GM21526 (cell line): Measurements from ENCODE around the gene ALDH18A1.

ENCODE experiments used
- ATAC-seq: cut with Tn5 transposase; IDR thresholded peaks from one replicate; pipeline ENCODE4 v1.9.1; 2021; ENCODE audit warnings: moderate library complexity; ENCODE audit not compliant: unreplicated experiment, low FRiP score

The ALDH18A1 gene

GRCh38 chr10:95588025-95588424 is 68.5 kb downstream of the ALDH18A1 start:
- no peak for ATAC-seq

- no peak for ATAC-seq
These were observed 76.5 kb downstream of the ALDH18A1 start for GRCh38 chr10:95579835-95580535.

DNA sequence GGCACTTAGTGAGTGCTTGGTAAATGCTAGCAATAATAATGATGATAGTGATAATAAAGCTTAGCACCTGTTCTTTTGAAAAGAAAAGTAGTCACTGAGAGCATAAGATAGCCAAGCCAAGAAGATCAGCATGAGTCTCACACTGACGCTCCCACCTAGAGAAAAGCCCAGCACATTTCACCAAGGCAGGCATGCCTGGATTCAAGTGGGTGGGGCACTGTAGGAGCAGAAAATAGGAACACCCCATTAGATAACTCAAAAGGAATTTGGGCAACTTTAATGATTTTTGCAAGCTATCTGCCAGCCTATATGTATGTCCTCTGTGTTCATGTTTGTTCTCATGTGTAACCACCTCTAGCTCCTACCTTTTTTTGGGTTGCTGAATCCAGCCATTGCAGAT is 77.2 kb downstream of the ALDH18A1 start:
- ATAC-seq = no peak

DNA sequence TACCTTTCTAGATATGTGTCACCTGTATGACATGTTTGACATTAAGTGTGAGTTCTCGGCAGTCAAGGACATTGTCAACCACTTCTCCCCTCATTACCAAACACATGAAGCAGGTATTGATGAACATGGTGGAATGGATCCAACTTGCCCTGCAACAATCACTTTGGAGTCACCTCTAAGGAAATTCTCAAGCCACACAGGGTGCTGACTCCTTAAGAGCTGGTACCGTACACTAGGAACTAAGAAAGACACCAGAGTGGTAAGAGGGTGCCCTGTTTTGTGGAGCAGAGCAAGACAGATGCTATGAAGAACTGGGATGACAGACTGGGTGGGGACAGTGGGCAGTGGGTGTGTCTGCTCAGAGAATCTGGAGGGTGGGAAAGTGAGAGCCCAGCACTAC is 77.9 kb downstream of the ALDH18A1 start:
- no peak for ATAC-seq

DNA sequence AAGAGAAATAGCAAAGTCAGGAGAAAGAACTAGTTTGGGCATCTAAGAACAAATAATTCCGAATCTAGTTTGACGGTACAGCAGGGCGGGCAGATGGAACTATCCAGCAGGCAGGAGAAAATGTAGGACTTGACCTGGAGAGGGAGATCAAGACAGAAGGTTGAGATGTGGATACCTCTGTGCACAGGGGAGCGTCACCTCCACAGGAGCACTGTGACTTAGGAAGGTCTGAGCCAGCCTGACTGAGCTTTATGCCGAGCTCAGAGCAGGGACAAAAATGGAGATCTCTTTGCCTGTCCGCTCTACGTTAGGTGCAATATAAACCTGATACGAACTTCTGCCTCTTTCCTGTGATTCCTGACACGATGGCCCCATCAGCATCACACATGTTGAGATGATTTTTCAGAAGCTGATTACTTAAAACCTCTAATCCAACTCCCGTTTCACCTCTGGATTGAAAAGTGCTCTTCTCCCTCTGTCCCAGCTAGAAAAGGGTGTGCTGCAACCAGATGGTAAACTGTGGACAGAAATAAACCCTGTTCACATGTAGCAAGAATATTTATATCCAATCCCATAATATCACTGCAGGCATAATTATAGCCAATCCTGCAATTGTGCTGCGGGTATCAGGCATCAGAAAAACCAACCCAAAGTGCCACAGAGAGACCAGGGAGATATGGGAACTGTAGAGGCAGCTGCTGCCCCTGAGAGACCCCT is 81.7 kb downstream of the ALDH18A1 start:
- no peak for ATAC-seq

DNA sequence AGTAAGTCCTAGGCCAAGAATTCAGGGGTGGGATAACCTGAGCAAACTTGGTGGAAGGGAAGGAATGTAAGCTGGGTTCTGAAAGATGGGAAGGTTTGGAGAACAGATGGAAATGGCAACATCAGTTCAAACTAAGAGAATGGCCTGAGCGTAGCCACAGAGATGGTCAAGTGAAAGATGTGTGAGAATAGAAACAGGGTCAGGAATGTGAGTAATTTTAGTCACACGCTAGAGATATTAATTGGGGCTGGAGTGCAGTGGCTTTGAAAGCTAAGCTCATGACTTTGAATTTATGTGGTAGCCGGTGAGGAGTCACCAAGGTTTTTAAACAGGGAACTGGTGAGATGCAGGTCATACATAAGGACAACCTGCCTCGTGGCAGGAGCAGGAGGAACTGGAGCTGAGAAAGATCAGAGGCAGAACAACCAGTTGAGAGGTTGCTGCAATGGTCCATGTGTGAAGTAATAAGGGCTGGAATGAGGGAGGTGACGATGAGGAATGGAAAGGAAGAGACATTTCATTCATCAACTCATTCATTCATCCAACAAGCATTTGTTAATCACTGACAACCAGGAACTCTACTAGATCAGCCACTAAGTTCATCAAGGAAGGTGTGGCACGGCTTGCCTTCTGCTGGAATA is 82.4 kb downstream of the ALDH18A1 start:
- ATAC-seq = no peak

DNA sequence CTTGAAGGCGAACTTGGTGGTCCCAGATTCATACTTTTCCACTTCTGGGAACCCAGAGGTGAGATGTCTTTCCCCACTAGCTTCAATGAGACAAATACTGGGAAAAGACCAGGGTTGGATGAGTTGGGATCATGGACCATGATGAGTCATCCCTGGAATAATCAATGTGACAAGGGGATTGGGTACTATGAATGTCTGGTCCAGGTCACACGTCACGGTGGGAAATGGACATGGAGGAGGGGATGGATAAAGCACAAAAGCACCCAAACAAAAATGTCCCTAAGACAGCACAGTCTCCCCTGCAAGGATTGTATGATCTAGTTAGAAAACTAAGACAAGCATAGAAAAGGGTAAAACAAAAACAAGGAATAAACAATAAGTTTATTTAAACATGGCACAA is 83.0 kb downstream of the ALDH18A1 start:
- ATAC-seq = no peak

DNA sequence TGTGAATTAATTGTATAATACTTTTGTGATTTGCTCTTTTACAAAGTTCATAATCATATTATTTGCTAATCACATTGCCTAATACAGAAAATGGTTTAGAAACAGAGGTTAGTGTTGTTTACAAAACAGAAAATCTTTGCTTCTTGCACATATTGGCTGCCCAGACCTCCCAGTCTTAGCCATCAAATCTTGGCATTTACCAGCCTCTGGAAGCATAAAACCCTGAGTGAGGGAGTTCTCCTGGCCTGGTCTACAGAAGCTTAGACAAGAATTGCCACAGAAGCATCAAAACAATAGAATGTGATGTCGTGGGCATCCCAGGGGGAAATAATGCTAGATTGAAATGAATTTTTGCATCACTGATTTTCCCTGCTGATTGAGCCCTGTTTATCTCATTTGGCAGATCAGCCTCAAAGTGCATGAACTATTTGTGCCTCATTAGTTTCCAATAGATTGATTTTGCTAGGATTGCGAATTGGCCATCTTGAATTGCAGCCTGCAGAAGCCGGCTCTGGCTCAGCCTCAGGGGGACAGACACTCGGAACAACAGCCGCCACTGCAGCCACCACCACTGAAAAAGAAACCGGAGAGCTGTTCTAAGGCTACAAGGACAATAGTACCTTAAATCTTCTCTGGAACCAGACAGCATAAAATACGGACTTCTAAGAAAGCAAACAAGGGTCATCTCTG is 84.2 kb downstream of the ALDH18A1 start:
- no peak for ATAC-seq

DNA sequence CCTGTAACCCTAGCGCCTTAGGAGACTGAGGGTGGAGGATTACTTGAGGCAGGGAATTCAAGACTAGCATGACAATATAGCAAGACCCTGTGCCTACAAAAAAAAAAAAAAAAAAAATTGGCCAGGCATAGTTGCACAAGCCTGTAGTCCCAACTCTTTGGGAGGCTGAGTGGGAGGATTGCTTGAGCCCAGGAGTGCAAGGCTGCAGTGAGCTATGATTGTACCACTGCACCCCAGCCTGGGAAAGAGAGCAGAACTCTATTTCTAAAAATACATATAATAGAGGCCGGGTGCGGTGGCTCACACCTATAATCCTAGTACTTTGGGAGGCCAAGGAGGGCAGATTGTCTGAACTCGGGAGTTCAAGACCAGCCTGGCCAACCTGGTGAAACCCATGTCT is 85.1 kb downstream of the ALDH18A1 start:
- ATAC-seq = no peak

DNA sequence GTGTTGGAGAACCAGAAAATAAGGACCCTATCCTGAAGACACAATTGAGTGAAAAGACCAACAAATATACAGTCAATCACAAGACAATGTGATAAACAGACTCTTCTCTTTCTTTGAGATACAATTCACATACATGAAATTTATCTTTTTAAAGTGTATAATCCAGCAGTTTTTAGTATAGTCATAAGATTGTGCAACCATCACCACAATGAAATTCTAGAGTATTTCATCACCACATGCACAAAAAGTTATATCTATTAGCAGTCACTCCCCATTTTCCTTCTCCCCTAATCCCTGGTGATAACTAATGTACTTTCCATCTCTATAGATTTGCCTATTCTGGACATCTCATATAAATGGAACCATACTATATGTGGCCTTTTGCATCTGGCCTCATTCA is 87.1 kb downstream of the ALDH18A1 start:
- no peak for ATAC-seq

GRCh38 chr10:95567903-95568630 is 88.4 kb downstream of the ALDH18A1 start:
- ATAC-seq = no peak

DNA sequence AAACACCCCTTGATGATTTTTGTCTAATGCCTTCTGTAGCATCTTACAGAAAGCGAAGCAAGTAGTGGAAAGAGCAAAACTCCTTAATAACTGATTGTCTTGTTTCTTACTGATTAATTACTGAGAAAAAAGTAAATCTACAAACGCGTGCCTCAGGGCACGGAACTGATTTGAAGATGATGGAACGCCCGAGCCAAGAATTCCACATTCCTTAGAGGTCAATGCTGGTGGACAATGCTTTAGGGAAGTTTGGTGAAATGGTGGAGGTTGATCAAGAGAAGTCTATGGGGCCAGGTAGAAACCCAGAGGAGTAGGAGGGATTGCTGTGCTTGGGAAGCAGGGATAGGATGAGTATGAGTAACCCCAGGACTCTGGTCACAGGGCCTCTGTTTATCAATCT is 90.4 kb downstream of the ALDH18A1 start:
- no peak for ATAC-seq

DNA sequence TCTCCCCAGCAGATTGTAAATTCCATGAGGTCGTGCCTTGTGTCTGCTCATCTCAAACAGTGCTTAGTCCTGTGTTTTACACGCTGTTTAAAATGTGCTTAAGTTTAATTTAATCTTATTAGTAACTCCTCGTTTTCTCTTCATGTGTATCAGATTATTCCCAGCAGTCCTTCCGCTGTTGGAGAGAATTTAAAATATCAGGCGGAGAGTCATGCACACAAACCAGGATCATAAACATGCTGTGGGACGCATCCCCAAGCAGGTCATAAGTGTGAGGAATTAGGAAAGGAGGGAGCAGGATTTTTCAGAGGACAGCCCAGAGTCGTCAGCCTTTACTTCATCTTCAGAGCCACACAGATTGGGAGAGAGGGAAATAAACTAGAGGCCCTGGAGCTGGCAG is 91.2 kb downstream of the ALDH18A1 start:
- ATAC-seq = no peak

- ATAC-seq = no peak
These were observed 92.2 kb downstream of the ALDH18A1 start for GRCh38 chr10:95564291-95564690.

GRCh38 chr10:95562341-95562965 is 94.1 kb downstream of the ALDH18A1 start:
- ATAC-seq = no peak

GRCh38 chr10:95561864-95562177 is 94.7 kb downstream of the ALDH18A1 start:
- ATAC-seq = no peak

DNA sequence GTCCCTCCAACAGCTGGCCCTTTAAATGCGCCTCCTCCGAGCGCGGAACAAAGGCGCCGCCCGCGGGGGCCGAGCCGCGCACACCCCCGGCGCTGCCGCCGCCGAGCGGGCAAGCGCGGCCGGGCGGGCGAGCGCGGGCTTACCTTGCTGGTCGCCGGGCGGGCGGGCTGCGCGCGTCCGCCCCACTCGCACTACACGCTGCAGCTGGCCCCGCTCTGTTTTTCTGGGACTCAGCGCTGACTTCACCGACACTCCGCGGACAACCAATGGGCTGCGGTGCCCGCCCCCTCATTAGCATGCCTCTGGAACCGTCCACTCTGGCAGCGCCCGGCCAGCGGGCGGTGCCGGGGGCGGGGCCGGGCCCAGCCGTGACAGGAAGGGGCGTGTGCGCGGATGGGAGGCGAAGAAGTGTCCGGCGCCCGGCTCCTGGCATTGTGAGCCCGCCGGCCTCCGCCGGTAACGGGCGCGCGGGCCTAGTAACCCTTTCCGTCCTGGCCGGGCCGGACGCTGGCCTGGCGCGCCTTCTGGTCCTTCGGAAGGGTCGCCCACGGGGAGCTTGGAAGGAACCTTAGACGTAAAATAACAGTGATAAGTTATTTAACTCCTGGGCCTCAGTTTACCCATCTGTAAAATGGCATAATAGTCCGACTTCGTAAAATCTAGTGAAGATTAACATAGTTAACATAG is 95.2 kb downstream of the ALDH18A1 start, which contains the start of gene SORBS1:
Gene SORBS1, minus strand, starts transcription at position 195 of the 687 bp plus-strand sequence. CDS start 120,236 bp downstream, outside the sequence.
- peak; percentile 100 for ATAC-seq

DNA sequence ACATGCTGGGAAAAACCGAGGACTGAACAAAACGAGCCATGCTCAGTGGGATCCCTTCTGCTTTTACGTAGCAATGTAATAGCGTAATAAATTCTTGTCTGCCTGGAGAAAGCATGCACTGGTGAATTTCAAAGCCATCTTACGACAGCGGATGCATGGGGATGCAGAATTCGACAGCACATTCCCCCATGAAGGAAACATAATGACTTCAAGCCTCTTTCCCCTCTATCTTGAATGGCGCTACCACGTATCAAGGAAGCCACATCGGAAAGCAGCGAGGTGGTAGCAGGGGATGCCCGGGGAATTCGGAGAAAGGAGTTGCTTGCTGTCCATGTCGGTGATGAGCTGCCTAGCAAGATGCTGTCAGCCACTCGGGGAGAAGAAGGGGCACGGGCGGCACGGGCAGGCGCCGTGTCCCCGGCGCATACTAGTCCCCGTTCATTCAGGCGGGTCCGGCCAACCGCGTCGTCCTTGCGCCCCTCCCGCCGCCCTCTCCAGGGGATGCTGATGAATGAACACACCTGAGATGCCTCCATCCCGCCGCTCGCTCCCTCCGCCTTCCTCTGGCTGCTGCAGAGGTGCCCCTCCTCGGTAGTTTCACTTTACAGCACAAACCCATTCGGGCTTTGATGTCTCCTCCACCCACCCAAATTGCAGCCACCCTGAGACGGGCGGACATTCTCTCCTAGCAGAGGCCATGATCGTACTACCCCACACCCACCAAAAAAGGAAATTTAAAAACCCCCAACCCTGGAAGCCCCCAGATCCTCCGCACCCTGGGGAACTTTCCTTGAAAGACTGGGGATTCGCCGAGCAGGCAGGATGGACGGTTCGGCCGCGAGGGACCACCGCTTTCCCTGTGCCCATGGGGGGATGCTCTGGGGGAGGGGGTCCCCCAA is 96.0 kb downstream of the ALDH18A1 start:
- ATAC-seq = no peak

DNA sequence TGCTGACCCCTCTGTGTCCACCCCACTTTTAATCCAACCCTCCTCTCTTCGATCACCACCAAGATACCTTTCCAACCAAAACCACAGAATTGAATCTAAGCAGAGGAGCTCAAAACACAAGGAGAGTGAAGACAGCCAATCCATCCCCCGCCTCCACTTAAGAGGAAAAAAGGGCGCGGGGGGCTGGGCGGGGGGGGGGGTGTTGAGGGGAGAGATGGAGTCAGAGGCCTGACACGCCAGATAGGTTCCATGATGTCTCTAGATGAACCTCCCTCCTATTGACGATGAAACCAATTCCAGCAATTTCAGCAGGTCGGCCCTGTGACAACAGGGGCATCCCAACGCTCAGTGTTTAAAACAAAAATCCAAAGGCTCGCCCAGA is 96.6 kb downstream of the ALDH18A1 start:
- no peak for ATAC-seq
